Gastrocnemius medialis (tissue), 4 donors: ENCODE results near the gene MIPOL1. TPM values are rescaled to one million over a fixed set of nuclear protein-coding genes. Genes with fewer than 3 reads are reported as not detected.

ENCODE experiments used
- ATAC-seq, 2 donors: fragments of 150-250 bp; one replicate each; pipeline ENCODE4 v1.9.1; 2016
- DNase-seq, 2 donors: peaks; one replicate each; pipeline ENCODE4 v3.0.0-alpha.2; 2019
- H3K27ac ChIP-seq, 4 donors: fragments of 200-600 bp; sonication (generic); 1 replicate in 1 of 4; 2 replicates in 3 of 4; pipeline ENCODE4 v1.5.1; 2016 to 2018; ENCODE audit warnings: mild to moderate bottlenecking in 2 of 4, moderate library complexity in 1 of 4
- H3K27me3 ChIP-seq, 3 donors: fragments of 200-600 bp; sonication (generic) in 2 of 3; 1 replicate in 1 of 3; 2 replicates in 2 of 3; pipeline versions ENCODE4 v1.5.1 to v1.6.0; 2016 to 2019; ENCODE audit warnings: mild to moderate bottlenecking in 1 of 3, moderate library complexity in 1 of 3
- H3K36me3 ChIP-seq, 2 donors: fragments of 200-600 bp; sonication (generic) in 1 of 2; one replicate each; pipeline ENCODE4 v1.5.1; 2017 to 2018
- H3K4me1 ChIP-seq, 2 donors: fragments of 200-600 bp; sonication (generic) in 1 of 2; one replicate each; pipeline ENCODE4 v1.5.1; 2016 to 2017; ENCODE audit warnings: mild to moderate bottlenecking in 2 of 2
- H3K4me3 ChIP-seq, 4 donors: fragments of 200-600 bp; sonication (generic) in 3 of 4; 1 replicate in 1 of 4; 2 replicates in 3 of 4; pipeline ENCODE4 v1.5.1; 2016 to 2019; ENCODE audit warnings: mild to moderate bottlenecking in 2 of 4
- H3K9me3 ChIP-seq, 3 donors: fragments of 200-600 bp; sonication (generic) in 2 of 3; 1 replicate in 1 of 3; 2 replicates in 2 of 3; pipeline ENCODE4 v1.5.1; 2016 to 2019
- CTCF ChIP-seq, 5 experiments: fragments of 450-650 bp in 3 of 5; fragments of 200-600 bp in 2 of 5; sonication (generic) in 2 of 5; IDR thresholded peaks in 4 of 5; conservative IDR thresholded peaks in 1 of 5; 1 replicate in 4 of 5; 2 replicates in 1 of 5; pipeline ENCODE4 v1.5.1; 2016 to 2019; ENCODE audit warnings: antibody characterized with exemption in 5 of 5, mild to moderate bottlenecking in 3 of 5, moderate library complexity in 3 of 5
- POLR2A ChIP-seq, 2 donors: fragments of 450-650 bp; IDR thresholded peaks; one replicate each; pipeline ENCODE4 v1.6.1; 2017; ENCODE audit warnings: antibody characterized with exemption in 2 of 2, mild to moderate bottlenecking in 2 of 2, moderate library complexity in 2 of 2
- in situ Hi-C, 4 donors: fragments of 200-750 bp; cut with MboI; loops; one replicate each; pipeline versions ENCODE4 v1.15.0 to v1.8.0; 2017; ENCODE audit warnings: low sequenced_read_pairs in 4 of 4
- intact Hi-C: fragments of 100-400 bp; cut with DNase I; formaldehyde crosslinking; loops from one replicate; pipeline ENCODE4 v1.15.1; 2023; ENCODE audit warnings: low total_unique reads
- total RNA-seq, 4 donors: library from RNA; depleted of rRNA; stranded (reverse); fragments of >200 nt; gene quantifications; one replicate each; pipeline versions ENCODE4 v1.1.0 to v1.2.3, GENCODE V29; 2016

MIPOL1 gene
- total RNA-seq, 4 donors from 2014 or later = 3.1 to 13.7 (median 4.1) TPM

- H3K27ac ChIP-seq = no peak overlapping the region
- no peak overlapping the region for H3K4me3 ChIP-seq
- no peaks in the 10 kb centered on the region for H3K4me1 ChIP-seq
- DNase-seq = no peak
- TF ChIP-seq POLR2A (IDR thresholded peaks at IDR 0.05) = no peak
- TF ChIP-seq CTCF (IDR thresholded peaks at IDR 0.05 in 4 of 5, conservative IDR thresholded peaks at IDR 0.05 in 1 of 5) = no peak
- H3K36me3 ChIP-seq = no peaks in the 10 kb centered on the region
- no peak for ATAC-seq
- intact Hi-C loops = no loop called here
- in situ Hi-C loops = no loop called here
- H3K9me3 ChIP-seq = no peaks in the 10 kb centered on the region
- no peaks in the 10 kb centered on the region for H3K27me3 ChIP-seq
Observed at GRCh38 chr14:37526994-37527393, 329.3 kb downstream of the MIPOL1 start.

GRCh38 chr14:37539992-37540391, 342.3 kb downstream of the MIPOL1 start:
- Histone ChIP-seq H3K4me3 (no peak overlapping the region), H3K36me3 (no peaks in the 10 kb centered on the region), H3K27ac (no peak overlapping the region), H3K4me1 (no peaks in the 10 kb centered on the region), H3K27me3 (no peaks in the 10 kb centered on the region), H3K9me3 (no peaks in the 10 kb centered on the region)
- DNase-seq = no peak
- intact Hi-C loops = no loop called here
- TF ChIP-seq CTCF (IDR thresholded peaks at IDR 0.05 in 4 of 5, conservative IDR thresholded peaks at IDR 0.05 in 1 of 5) = no peak
- no peak for TF ChIP-seq POLR2A (IDR thresholded peaks at IDR 0.05)
- no peak for ATAC-seq
- in situ Hi-C loops = no loop called here

- ATAC-seq = no peak
Observed at GRCh38 chr14:37544407-37544806, 346.7 kb downstream of the MIPOL1 start.

GRCh38 chr14:37545174-37545573, 347.4 kb downstream of the MIPOL1 start:
- ATAC-seq (no peak), DNase-seq (no peak)
- H3K9me3 ChIP-seq = no peaks in the 10 kb centered on the region
- H3K27me3 ChIP-seq = no peaks in the 10 kb centered on the region
- H3K27ac ChIP-seq = no peak overlapping the region
- no peaks in the 10 kb centered on the region for H3K4me1 ChIP-seq
- H3K36me3 ChIP-seq = no peaks in the 10 kb centered on the region
- no peak for TF ChIP-seq POLR2A (IDR thresholded peaks at IDR 0.05)
- TF ChIP-seq CTCF (IDR thresholded peaks at IDR 0.05 in 4 of 5, conservative IDR thresholded peaks at IDR 0.05 in 1 of 5) = no peak
- no peak overlapping the region for H3K4me3 ChIP-seq
- intact Hi-C loops = no loop called here
- in situ Hi-C loops = no loop called here

More at GRCh38 chr14:37544407-37544806, 346.7 kb downstream of the MIPOL1 start:
- Histone ChIP-seq H3K36me3 (no peaks in the 10 kb centered on the region), H3K4me3 (no peak overlapping the region), H3K27me3 (no peaks in the 10 kb centered on the region), H3K9me3 (no peaks in the 10 kb centered on the region), H3K4me1 (no peaks in the 10 kb centered on the region), H3K27ac (no peak overlapping the region)
- no peak for DNase-seq
- in situ Hi-C loops = no loop called here
- TF ChIP-seq CTCF (IDR thresholded peaks at IDR 0.05 in 4 of 5, conservative IDR thresholded peaks at IDR 0.05 in 1 of 5) = no peak
- TF ChIP-seq POLR2A (IDR thresholded peaks at IDR 0.05) = no peak
- intact Hi-C loops = no loop called here
